Activated CD4-positive, alpha-beta memory T cell treated with anti-CD3 and anti-CD28 coated beads for 36 hours (primary cell): ENCODE measurements around the gene LPCAT1. TPM values are rescaled to one million over a fixed set of nuclear protein-coding genes. Genes with fewer than 3 reads are reported as not detected.

ENCODE experiments used
- CTCF ChIA-PET: fragments of 350-600 bp; sonication (Branson Sonifier 250); formaldehyde crosslinking; loops from one replicate; lab custom pipeline; 2021; ENCODE audit warnings: antibody characterized with exemption, inconsistent platforms; lab: Charles Lee
- POLR2A ChIA-PET: fragments of 350-600 bp; sonication (Branson Sonifier 250); formaldehyde crosslinking; loops from one replicate; lab custom pipeline; 2021; ENCODE audit warnings: antibody characterized with exemption; lab: Charles Lee
- DNase-seq: peaks from one replicate; pipeline ENCODE4 v3.0.0-alpha.2; 2020
- H3K27ac Mint-ChIP-seq: one replicate; pipeline ENCODE4 v1.8.0; 2021; ENCODE audit warnings: mixed read lengths
- H3K27me3 Mint-ChIP-seq: one replicate; pipeline ENCODE4 v1.8.0; 2021; ENCODE audit warnings: mixed read lengths
- H3K36me3 Mint-ChIP-seq: one replicate; pipeline ENCODE4 v1.8.0; 2021; ENCODE audit warnings: mixed read lengths
- H3K4me1 Mint-ChIP-seq: one replicate; pipeline ENCODE4 v1.8.0; 2021; ENCODE audit warnings: low read depth, mixed read lengths
- H3K4me3 Mint-ChIP-seq: one replicate; pipeline ENCODE4 v1.8.0; 2021; ENCODE audit warnings: mild to moderate bottlenecking, mixed read lengths
- H3K9me3 Mint-ChIP-seq: one replicate; pipeline ENCODE4 v1.8.0; 2021; ENCODE audit warnings: mixed read lengths
- intact Hi-C: fragments of 100-400 bp; cut with micrococcal nuclease; formaldehyde crosslinking; loops from one replicate; pipeline ENCODE4 v1.15.1; 2023
- total RNA-seq, 2 experiments: library from RNA; stranded (reverse); gene quantifications; one replicate each; pipeline ENCODE4 v1.2.3, GENCODE V29; 2021

Gene LPCAT1
- total RNA-seq, 2 experiments from 2014 or later, result 48.4 to 51.4 TPM

DNA sequence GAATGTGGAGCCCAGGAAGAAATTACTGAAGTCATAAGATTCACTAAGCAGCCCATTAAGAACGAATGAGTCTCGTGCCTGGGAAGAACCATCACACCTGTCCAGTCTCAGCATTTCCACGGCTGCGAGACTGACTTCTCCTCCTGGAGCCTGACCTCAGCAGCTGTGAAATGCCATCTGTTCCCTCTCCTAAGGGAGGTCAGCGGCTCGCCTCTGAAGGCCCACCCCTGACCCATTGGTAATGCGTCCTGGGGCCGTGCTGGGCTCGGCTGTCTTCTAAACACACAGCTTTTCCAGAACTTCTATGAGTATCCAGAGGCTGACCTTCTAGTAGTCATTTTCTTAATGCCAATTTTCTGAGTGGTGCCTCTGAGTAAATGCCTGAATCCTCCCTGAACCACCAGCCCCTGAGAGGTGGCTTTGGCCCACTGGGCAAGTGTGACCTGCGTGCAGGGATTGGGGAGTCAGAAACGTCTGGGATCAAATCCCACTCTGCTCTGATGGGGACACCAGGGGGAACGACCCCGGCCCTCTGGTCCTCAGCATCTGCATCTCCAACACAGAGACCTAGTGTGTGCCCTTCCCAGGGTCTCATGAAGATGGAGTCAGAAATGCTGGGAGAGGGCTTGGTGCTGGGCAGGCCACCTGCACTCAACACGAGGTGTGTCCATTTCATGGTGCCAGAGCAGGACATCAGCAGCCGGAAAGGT lies 84.2 kb downstream of the LPCAT1 start:
- Mint-ChIP-seq H3K36me3 (no peaks in the 10 kb centered on the region), H3K27ac (no peak overlapping the region), H3K27me3 (peaks cover 29% of the 10 kb centered on the region), H3K9me3 (peaks cover 7% of the 10 kb centered on the region), H3K4me3 (no peak overlapping the region), H3K4me1 (peaks cover 5% of the 10 kb centered on the region)
- ChIA-PET CTCF (no interaction called here), POLR2A (no interaction called here)
- intact Hi-C loops, result no loop called here
- DNase-seq, result no peak

DNA sequence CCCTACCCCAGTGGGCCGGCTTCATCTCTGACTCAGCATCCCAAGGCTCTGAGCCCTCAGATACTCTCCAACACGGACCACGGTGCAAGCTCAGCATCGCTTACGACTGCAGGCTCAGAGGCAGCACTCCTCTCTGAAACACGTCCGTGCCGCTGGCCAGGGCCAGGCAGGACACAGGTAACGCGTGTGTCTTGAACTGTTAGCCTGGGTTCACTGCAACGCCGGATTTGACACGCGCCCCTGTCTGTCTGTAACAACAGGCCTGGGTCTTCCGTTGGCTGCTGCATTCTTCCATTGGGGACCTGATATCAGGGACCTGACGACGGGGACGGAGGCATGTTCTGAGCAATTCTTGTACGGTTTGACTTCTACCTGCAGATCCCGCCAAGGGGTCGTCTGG lies 84.9 kb downstream of the LPCAT1 start:
- intact Hi-C loops, result no loop called here
- POLR2A ChIA-PET, result no interaction called here
- no peak overlapping the region for H3K27ac Mint-ChIP-seq

DNA sequence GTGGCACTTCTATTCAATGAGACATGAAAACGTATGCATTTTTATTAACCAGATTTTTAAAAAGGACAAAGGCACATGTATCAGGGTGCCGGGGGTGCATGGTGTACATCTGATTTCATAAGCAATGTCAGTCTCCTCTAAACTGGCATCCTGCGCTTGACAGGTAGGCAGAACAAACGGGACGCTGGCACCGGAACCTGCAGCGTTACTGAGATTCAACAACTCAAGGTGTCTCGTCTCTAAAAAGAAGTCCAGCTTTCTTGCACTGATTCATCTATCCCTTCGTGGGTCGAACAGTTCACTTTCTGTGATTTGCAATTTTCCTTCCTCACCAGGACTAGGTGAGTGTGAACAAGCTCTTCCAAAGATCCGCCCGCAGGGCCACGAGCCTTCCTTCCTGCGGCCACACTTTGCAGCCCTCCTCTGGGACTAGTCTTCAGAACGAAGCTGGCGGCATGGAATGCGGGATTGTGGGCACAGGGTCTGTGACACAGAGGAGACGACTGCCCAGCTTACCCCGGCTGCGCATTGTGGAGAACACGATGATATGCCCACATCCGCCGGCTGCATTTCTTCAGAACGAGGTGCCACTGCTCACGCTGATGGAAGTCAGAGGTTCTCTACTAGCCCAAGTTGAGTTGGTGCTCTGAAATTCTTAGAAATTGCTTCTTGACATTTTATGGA lies 85.7 kb downstream of the LPCAT1 start:
- H3K27ac Mint-ChIP-seq, result no peak overlapping the region
- intact Hi-C loops, result no loop called here
- ChIA-PET CTCF (no interaction called here), POLR2A (no interaction called here)
- H3K4me3 Mint-ChIP-seq, result no peak overlapping the region
- H3K27me3 Mint-ChIP-seq, result peaks cover 22% of the 10 kb centered on the region
- H3K4me1 Mint-ChIP-seq, result no peaks in the 10 kb centered on the region
- no peaks in the 10 kb centered on the region for H3K36me3 Mint-ChIP-seq
- DNase-seq, result no peak
- H3K9me3 Mint-ChIP-seq, result peaks cover 7% of the 10 kb centered on the region

More for the DNA sequence above, 84.9 kb downstream of the LPCAT1 start:
- H3K9me3 Mint-ChIP-seq, result peaks cover 7% of the 10 kb centered on the region
- H3K4me1 Mint-ChIP-seq, result peaks cover under 1% of the 10 kb centered on the region
- CTCF ChIA-PET, result no interaction called here
- H3K36me3 Mint-ChIP-seq, result no peaks in the 10 kb centered on the region
- H3K27me3 Mint-ChIP-seq, result peaks cover 24% of the 10 kb centered on the region
- no peak for DNase-seq
- H3K4me3 Mint-ChIP-seq, result no peak overlapping the region

DNA sequence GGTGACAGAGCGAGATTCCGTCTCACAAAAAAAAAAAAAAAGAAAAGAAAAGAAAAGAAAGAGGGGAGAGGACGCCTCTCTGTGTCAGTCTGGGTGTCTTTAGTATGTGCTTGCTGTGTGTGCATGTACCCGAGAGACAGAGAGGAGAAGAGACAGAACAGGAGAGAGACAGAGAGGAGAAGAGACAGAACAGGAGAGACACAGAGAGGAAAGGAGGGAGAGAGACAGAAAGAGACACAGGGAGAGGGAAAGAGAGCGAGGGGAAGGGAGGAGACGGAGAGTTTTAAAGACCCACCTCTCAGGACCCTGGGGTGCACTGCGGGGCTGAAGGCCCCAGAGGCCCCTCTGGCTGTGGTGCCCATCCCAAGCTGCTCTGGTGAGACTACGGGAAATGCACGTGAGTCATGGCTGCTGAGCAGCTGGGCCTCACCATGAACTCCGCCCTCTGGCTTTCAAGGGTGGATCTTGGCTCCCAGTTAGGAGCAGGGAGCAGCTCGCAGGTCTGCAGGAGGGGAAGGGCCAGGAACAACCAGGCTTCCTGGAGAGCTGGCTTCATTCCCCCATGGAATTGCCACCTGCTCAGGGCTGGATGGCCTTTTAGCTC lies 86.4 kb downstream of the LPCAT1 start:
- intact Hi-C loops, result no loop called here
- POLR2A ChIA-PET, result no interaction called here
- H3K4me1 Mint-ChIP-seq, result no peaks in the 10 kb centered on the region
- DNase-seq, result no peak
- H3K4me3 Mint-ChIP-seq, result no peak overlapping the region
- H3K9me3 Mint-ChIP-seq, result peaks cover 7% of the 10 kb centered on the region
- CTCF ChIA-PET, result no interaction called here
- peaks cover 17% of the 10 kb centered on the region for H3K27me3 Mint-ChIP-seq
- H3K27ac Mint-ChIP-seq, result no peak overlapping the region
- H3K36me3 Mint-ChIP-seq, result no peaks in the 10 kb centered on the region

DNA sequence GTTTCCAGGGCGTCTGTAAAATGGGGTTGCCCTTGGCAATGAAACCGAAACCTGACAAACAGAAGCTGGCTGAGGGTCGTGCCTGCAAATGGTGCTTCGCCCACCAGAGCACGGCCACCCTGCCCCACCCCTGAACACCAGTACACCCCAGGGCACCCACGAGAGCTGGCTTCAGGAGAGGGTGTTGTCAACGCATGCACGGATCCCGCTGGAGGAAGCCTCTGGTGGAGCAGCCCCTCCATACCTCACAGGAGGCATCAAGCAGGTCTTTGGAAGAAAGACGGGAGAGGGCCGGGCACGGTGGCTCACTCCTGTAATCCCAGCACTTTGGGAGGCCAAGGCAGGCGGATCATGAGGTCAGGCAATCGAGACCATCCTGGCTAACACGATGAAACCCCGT lies 87.1 kb downstream of the LPCAT1 start:
- intact Hi-C loops, result no loop called here
- no peak overlapping the region for H3K27ac Mint-ChIP-seq
- H3K27me3 Mint-ChIP-seq, result peaks cover 17% of the 10 kb centered on the region
- H3K36me3 Mint-ChIP-seq, result no peaks in the 10 kb centered on the region
- POLR2A ChIA-PET, result no interaction called here
- CTCF ChIA-PET, result interaction anchor here (0.6 kb wide), 1 partner anchor 208 kb away, joined by 3 read pairs; no protein-coding TSS in a partner anchor
- H3K4me3 Mint-ChIP-seq, result no peak overlapping the region
- peaks cover 7% of the 10 kb centered on the region for H3K9me3 Mint-ChIP-seq
- no peak for DNase-seq
- no peaks in the 10 kb centered on the region for H3K4me1 Mint-ChIP-seq

DNA sequence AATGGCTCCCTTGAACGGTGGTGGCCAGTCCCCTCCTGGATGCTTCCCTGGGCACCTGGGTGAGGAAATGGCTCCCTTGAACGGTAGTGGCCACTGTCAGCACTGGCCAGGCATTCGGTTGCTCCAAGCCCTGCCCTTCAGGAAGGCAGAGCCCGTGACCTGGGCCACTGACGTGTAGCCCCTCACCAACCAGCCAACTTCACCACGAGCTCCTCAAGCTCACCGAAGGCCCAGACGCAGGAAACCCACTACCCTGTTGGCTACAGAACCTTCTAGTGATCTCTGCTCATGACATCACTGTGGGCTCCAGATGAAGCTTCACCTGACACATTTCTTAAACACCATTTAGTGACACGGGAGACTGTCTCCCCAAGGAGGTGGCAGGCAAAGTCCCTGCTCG lies 87.7 kb downstream of the LPCAT1 start:
- H3K27me3 Mint-ChIP-seq, result peaks cover 17% of the 10 kb centered on the region

DNA sequence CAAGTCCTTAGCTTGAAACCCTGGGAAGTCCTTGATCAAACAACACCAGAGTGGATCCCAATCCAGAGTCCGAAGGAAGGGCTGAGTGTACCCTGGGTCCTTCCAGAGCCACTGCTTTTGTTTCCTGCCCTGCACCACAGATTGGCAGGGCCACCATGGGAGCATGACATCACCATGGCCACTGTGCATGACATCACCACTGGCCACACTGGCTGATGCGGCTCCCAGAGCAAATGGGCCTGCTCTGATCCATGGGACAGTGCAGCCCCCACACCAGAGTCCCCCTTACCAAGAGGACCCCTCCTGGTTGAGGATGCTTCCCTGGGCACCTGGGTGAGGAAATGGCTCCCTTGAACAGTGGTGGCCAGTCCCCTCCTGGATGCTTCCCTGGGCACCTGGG lies 88.4 kb downstream of the LPCAT1 start:
- Mint-ChIP-seq H3K27me3 (peaks cover 17% of the 10 kb centered on the region), H3K27ac (no peak overlapping the region), H3K4me3 (no peak overlapping the region), H3K4me1 (no peaks in the 10 kb centered on the region), H3K9me3 (peaks cover 5% of the 10 kb centered on the region), H3K36me3 (no peaks in the 10 kb centered on the region)
- no peak for DNase-seq
- POLR2A ChIA-PET, result no interaction called here
- CTCF ChIA-PET, result no interaction called here
- intact Hi-C loops, result no loop called here

More for the DNA sequence above, 87.7 kb downstream of the LPCAT1 start:
- Mint-ChIP-seq H3K4me1 (no peaks in the 10 kb centered on the region), H3K4me3 (no peak overlapping the region), H3K27ac (no peak overlapping the region), H3K9me3 (peaks cover 7% of the 10 kb centered on the region), H3K36me3 (no peaks in the 10 kb centered on the region)
- DNase-seq, result no peak
- ChIA-PET POLR2A (no interaction called here), CTCF (interaction anchor here (0.6 kb wide), 1 partner anchor 209 kb away, joined by 3 read pairs; no protein-coding TSS in a partner anchor)
- intact Hi-C loops, result no loop called here

DNA sequence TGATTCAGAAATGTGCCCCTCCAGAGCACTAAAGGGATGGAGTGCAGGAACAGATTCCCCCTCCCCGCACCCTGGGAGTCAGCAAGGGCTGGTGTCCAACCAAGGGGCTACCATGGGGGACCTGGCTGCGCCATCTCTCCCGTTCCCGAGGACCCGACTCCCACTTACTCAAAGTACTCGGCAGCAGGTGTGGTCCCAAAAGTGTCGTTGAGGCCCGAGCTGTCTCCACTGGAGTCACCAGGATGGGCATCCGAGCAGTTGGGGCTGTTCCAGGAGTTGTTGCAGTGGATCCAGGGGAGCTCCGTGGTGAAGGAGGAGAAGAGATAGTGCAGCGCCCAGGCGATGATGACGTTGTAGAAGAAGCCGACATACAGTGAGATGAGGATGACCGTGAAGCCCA lies 91.5 kb downstream of the LPCAT1 start:
- H3K4me3 Mint-ChIP-seq, result no peak overlapping the region
- H3K27me3 Mint-ChIP-seq, result peaks cover 6% of the 10 kb centered on the region
- H3K36me3 Mint-ChIP-seq, result peaks cover 2% of the 10 kb centered on the region
- no peaks in the 10 kb centered on the region for H3K4me1 Mint-ChIP-seq
- intact Hi-C loops, result no loop called here
- no peak overlapping the region for H3K27ac Mint-ChIP-seq
- H3K9me3 Mint-ChIP-seq, result peaks cover 31% of the 10 kb centered on the region
- ChIA-PET CTCF (no interaction called here), POLR2A (no interaction called here)
- no peak for DNase-seq

DNA sequence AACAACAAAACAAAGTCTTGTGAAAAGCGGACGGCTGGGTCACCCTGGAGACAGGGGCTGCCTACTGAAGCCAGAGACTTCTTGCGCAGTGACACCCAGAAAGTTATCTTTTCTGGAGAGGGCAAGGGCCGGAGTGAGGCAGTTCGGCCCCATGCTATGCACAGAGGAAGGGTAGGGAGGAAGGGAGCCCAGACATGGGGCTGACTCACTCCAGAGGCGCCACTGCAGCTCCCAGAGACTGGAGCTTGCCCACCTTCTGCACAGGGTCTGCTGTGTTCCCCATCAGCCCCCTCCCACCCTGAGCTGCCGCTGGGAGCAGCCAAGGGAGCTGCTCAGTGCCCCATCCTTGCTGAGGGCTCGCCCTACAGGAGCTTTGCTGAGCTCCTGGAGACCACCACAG lies 91.9 kb downstream of the LPCAT1 start:
- H3K4me3 Mint-ChIP-seq, result no peak overlapping the region
- H3K4me1 Mint-ChIP-seq, result no peaks in the 10 kb centered on the region
- ChIA-PET CTCF (no interaction called here), POLR2A (no interaction called here)
- H3K27ac Mint-ChIP-seq, result no peak overlapping the region
- H3K27me3 Mint-ChIP-seq, result peaks cover 6% of the 10 kb centered on the region
- DNase-seq, result no peak
- intact Hi-C loops, result no loop called here
- H3K9me3 Mint-ChIP-seq, result peaks cover 34% of the 10 kb centered on the region
- H3K36me3 Mint-ChIP-seq, result peaks cover 2% of the 10 kb centered on the region

DNA sequence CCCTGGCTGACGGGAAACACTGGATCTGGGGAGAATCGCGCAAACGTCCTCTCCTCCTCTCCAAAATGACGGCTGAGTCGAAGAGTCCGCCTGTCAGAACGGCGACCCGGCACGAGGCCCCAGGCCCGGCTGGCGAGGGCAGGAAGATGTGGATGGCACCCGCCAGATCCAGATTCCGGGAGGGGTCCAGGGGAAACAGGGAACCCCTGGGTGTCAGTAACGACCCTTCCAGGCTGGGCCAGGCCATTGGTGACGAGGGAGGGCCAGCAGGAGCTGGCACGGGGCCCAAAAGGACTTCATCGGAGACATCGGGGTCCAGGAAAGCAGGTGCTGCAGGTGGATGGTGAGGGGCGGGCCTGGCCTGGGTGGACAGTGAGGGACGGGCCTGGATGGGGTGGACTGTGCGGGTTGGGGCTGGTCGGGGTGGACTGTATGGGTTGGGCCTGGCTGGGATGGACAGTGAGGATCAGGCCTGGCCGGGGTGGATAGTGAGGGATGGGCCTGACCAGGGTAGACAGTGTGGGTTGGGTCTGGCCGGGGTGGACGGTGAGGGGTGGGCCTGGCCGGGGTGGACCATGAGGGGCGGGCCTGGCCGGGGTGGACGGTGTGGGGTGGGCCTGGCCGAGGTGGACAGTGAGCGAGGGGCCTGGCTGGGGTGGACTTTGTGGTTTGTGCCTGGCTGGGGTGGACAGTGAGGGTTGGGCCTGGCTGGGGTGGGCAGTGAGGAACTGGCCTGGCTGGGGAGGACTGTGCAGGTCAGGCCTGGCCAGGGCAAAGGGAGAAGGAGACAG lies 92.5 kb downstream of the LPCAT1 start:
- DNase-seq, result no peak
- ChIA-PET CTCF (interaction anchor here (0.7 kb wide), 1 partner anchor 35 kb away, joined by 3 read pairs; no protein-coding TSS in a partner anchor), POLR2A (no interaction called here)
- Mint-ChIP-seq H3K4me3 (no peak overlapping the region), H3K27ac (no peak overlapping the region), H3K9me3 (peaks cover 41% of the 10 kb centered on the region), H3K36me3 (peaks cover 4% of the 10 kb centered on the region), H3K4me1 (no peaks in the 10 kb centered on the region), H3K27me3 (peaks cover 6% of the 10 kb centered on the region)
- intact Hi-C loops, result no loop called here

DNA sequence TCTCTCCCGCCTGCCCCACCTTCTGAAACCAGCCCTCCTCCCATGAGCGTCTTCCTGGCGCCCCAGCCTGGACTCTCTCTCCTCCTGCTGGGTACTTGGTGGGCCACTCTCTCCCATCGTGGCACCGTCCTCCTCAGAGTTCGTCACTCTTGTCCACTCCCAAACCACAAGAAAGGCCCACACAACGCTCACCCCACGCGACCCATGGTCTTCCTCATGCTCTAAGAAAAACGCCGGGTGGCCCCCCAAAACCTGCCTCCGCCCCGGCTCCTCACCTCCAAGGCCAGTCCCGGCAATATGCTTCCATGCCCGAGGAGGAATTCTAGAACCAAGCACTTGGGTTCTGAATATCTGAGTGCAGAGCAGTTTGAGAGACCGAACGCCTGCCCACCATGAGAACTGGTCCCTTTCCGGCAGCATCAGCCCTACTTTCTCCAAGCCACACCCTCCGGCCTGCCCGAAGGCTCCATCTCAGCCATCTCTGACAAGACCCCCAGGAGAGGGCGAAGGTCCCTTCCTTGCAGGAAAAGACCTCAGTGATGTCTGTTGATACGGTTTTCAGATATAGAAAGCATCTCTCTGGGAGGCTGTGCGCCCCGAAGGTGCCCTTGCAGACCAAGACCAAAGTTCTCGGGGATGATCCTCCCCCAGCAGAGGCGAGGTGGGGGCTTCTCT lies 93.5 kb downstream of the LPCAT1 start:
- Mint-ChIP-seq H3K9me3 (peaks cover 48% of the 10 kb centered on the region), H3K4me3 (no peak overlapping the region), H3K27ac (no peak overlapping the region), H3K27me3 (peaks cover 6% of the 10 kb centered on the region), H3K36me3 (peaks cover 4% of the 10 kb centered on the region), H3K4me1 (no peaks in the 10 kb centered on the region)
- intact Hi-C loops, result no loop called here
- DNase-seq, result no peak
- ChIA-PET POLR2A (no interaction called here), CTCF (no interaction called here)
